ENCODE results near the gene AVPI1. TPM values are rescaled to one million over a fixed set of nuclear protein-coding genes. Genes with fewer than 3 reads are reported as not detected.

Gene AVPI1
- total RNA-seq, 4 donors from 2014 or later, result 29.9 to 65.5 (median 36.3) TPM

GRCh38 chr10:97628228-97628627 is 58.8 kb downstream of the AVPI1 start:
- Histone ChIP-seq H3K9me3 (no peaks in the 10 kb centered on the region), H3K36me3 (no peaks in the 10 kb centered on the region), H3K4me1 (peaks cover 7 to 11% (median 9%) of the 10 kb centered on the region in 4 donors), H3K27ac (replicated peaks in 1 of 4) (no peak overlapping the region), H3K27me3 (no peaks in the 10 kb centered on the region), H3K4me3 (no peak overlapping the region)
- no peak for DNase-seq (ENCODE audit: extremely low spot score)
- intact Hi-C loops (cut with DNase I), result no loop called here
- WGBS, result 71% methylated on average over 3 of the region's 3 CpGs
- no peak for TF ChIP-seq EP300 (IDR thresholded peaks at IDR 0.05)
- TF ChIP-seq POLR2AphosphoS5 (IDR thresholded peaks at IDR 0.05), result no peak
- TF ChIP-seq CTCF (IDR thresholded peaks at IDR 0.05), result no peak
- no peak for TF ChIP-seq POLR2A (IDR thresholded peaks at IDR 0.05; ENCODE audit: low read depth)

GRCh38 chr10:97627731-97628130 is 59.3 kb downstream of the AVPI1 start:
- DNase-seq (ENCODE audit: extremely low spot score), result no peak
- no peak overlapping the region for H3K27ac ChIP-seq (replicated peaks in 1 of 4)
- intact Hi-C loops (cut with DNase I), result no loop called here

More at GRCh38 chr10:97627731-97628130, 59.3 kb downstream of the AVPI1 start:
- H3K4me1 ChIP-seq, result peaks cover 5 to 8% (median 7%) of the 10 kb centered on the region in 4 donors
- no peaks in the 10 kb centered on the region for H3K9me3 ChIP-seq
- 61% methylated on average over 4 of the region's 4 CpGs for WGBS
- TF ChIP-seq POLR2AphosphoS5 (IDR thresholded peaks at IDR 0.05) (no peak), POLR2A (IDR thresholded peaks at IDR 0.05; ENCODE audit: low read depth) (no peak), CTCF (IDR thresholded peaks at IDR 0.05) (no peak), EP300 (IDR thresholded peaks at IDR 0.05) (no peak)
- no peaks in the 10 kb centered on the region for H3K27me3 ChIP-seq
- H3K36me3 ChIP-seq, result no peaks in the 10 kb centered on the region
- H3K4me3 ChIP-seq, result no peak overlapping the region

Other genes starting within 250 kb of the AVPI1 start
- 10 to 100 TPM; 21.9 to 41.9 (median 30.7) TPM for gene EXOSC1, start 241.2 kb downstream of the AVPI1 start, total RNA-seq
- 10 to 100 TPM; 23.9 to 37.2 (median 28.3) TPM for gene ZDHHC16, start 241.1 kb downstream of the AVPI1 start, total RNA-seq
- gene MMS19, start 188.8 kb downstream of the AVPI1 start, total RNA-seq, result 10 to 100 TPM; 46.9 to 51.4 (median 48.6) TPM
- 10 to 100 TPM in 3 of 4 donors, 1 to 10 TPM in 1; 4.2 to 18.4 (median 14.1) TPM for gene UBTD1, start 188.3 kb downstream of the AVPI1 start, total RNA-seq
- 1 to 10 TPM in 2 of 4 donors, under 1 TPM in 1, not detected in 1; 0.33 to 1.6 (median 1.2) TPM for gene ANKRD2, start 114.5 kb downstream of the AVPI1 start, total RNA-seq
- 1 to 10 TPM in 1 of 4 donors, under 1 TPM in 3; 0.45 to 1.5 (median 0.83) TPM for gene HOGA1, start 102.9 kb downstream of the AVPI1 start, total RNA-seq
- gene C10orf62, start 97.5 kb downstream of the AVPI1 start, total RNA-seq, result under 1 TPM in 1 of 4 donors, not detected in 3; 0.46 TPM
- 10 to 100 TPM in 1 of 4 donors, 1 to 10 TPM in 3; 2.1 to 11.5 (median 4.5) TPM for gene MORN4, start 53.7 kb downstream of the AVPI1 start, total RNA-seq
- 10 to 100 TPM; 17.0 to 27.3 (median 24.1) TPM for gene PI4K2A, start 46.6 kb downstream of the AVPI1 start, total RNA-seq
- gene MARVELD1, start 26.5 kb upstream of the AVPI1 start, total RNA-seq, result 100 to 1,000 TPM in 1 of 4 donors, 10 to 100 TPM in 3; 43.4 to 104 (median 73.9) TPM
- 10 to 100 TPM in 3 of 4 donors, 1 to 10 TPM in 1; 7.1 to 17.2 (median 16.0) TPM for gene ZFYVE27, start 49.9 kb upstream of the AVPI1 start, total RNA-seq
- gene SFRP5, start 84.8 kb upstream of the AVPI1 start, total RNA-seq, result 10 to 100 TPM; 19.9 to 41.3 (median 34.8) TPM
- under 1 TPM; under 0.01 to 0.33 (median 0.18) TPM for gene GOLGA7B, start 162.6 kb upstream of the AVPI1 start, total RNA-seq

Data from esophagus muscularis mucosa (tissue), 4 donors.